ENCODE measurements around the gene HNRNPUL2.
"Not testable (repeated sequence)": the region's sequence is repeated elsewhere in the genome, so short reads cannot be mapped to it uniquely, and the experiment has no call there.

Gene HNRNPUL2

GRCh38 chr11:62677714-62678113 lies 49.5 kb downstream of the HNRNPUL2 start:
- no peak for TF ChIP-seq CTCF (IDR thresholded peaks at IDR 0.05; ENCODE audit: control insufficient read depth, insufficient read depth, low read depth, low read length, missing control alignments)
- no peak for DNase-seq (ENCODE audit: low read depth)
- no peak overlapping the region; the same call in 1 of the 2 replicates for H3K4me3 ChIP-seq (ENCODE audit: control insufficient read depth, low read depth, low read length)

GRCh38 chr11:62677156-62677555 lies 50.1 kb downstream of the HNRNPUL2 start:
- DNase-seq (ENCODE audit: low read depth), result no peak
- TF ChIP-seq CTCF (IDR thresholded peaks at IDR 0.05; ENCODE audit: control insufficient read depth, insufficient read depth, low read depth, low read length, missing control alignments), result no peak
- no peak overlapping the region for H3K4me3 ChIP-seq (ENCODE audit: control insufficient read depth, low read depth, low read length)

- H3K4me3 ChIP-seq (ENCODE audit: control insufficient read depth, low read depth, low read length), result no peak overlapping the region
- DNase-seq (ENCODE audit: low read depth), result no peak
- no peak for TF ChIP-seq CTCF (IDR thresholded peaks at IDR 0.05; ENCODE audit: control insufficient read depth, insufficient read depth, low read depth, low read length, missing control alignments)
Measured at GRCh38 chr11:62676698-62677097, 50.6 kb downstream of the HNRNPUL2 start.

GRCh38 chr11:62675415-62675814 lies 51.8 kb downstream of the HNRNPUL2 start:
- not testable (repeated sequence) for DNase-seq (ENCODE audit: low read depth); H3K4me3 ChIP-seq (ENCODE audit: control insufficient read depth, low read depth, low read length)

- DNase-seq (ENCODE audit: low read depth), result no peak
- no peak for TF ChIP-seq CTCF (IDR thresholded peaks at IDR 0.05; ENCODE audit: control insufficient read depth, insufficient read depth, low read depth, low read length, missing control alignments)
- H3K4me3 ChIP-seq (ENCODE audit: control insufficient read depth, low read depth, low read length), result no peak overlapping the region
Measured at GRCh38 chr11:62673196-62673525, 54.1 kb downstream of the HNRNPUL2 start.

- peak within 1 kb of the TSS; percentile 92 for H3K4me3 ChIP-seq (ENCODE audit: control insufficient read depth, low read depth, low read length)
- no peak for DNase-seq (ENCODE audit: low read depth)
- no peak for TF ChIP-seq CTCF (IDR thresholded peaks at IDR 0.05; ENCODE audit: control insufficient read depth, insufficient read depth, low read depth, low read length, missing control alignments)
Measured at GRCh38 chr11:62671608-62672389, 55.5 kb downstream of the HNRNPUL2 start, which contains the start of the genes LBHD1 and UQCC3. TSS of gene LBHD1 (minus strand) at chr11:62672267. CDS start at chr11:62670031, 2,236 bp downstream. TSS of gene UQCC3 (plus strand) at chr11:62671673. CDS start at chr11:62671746, 73 bp downstream.

GRCh38 chr11:62671236-62671607 lies 56.0 kb downstream of the HNRNPUL2 start:
- H3K4me3 ChIP-seq (ENCODE audit: control insufficient read depth, low read depth, low read length), result peak overlapping the region; percentile 92
- no peak for DNase-seq (ENCODE audit: low read depth)
- TF ChIP-seq CTCF (IDR thresholded peaks at IDR 0.05; ENCODE audit: control insufficient read depth, insufficient read depth, low read depth, low read length, missing control alignments), result no peak

All from AG09309 (cell line).